ENCODE measurements around the gene CEP152.
"Not testable (repeated sequence)": the region's sequence is repeated elsewhere in the genome, so short reads cannot be mapped to it uniquely, and the experiment has no call there.

CEP152 gene

DNA sequence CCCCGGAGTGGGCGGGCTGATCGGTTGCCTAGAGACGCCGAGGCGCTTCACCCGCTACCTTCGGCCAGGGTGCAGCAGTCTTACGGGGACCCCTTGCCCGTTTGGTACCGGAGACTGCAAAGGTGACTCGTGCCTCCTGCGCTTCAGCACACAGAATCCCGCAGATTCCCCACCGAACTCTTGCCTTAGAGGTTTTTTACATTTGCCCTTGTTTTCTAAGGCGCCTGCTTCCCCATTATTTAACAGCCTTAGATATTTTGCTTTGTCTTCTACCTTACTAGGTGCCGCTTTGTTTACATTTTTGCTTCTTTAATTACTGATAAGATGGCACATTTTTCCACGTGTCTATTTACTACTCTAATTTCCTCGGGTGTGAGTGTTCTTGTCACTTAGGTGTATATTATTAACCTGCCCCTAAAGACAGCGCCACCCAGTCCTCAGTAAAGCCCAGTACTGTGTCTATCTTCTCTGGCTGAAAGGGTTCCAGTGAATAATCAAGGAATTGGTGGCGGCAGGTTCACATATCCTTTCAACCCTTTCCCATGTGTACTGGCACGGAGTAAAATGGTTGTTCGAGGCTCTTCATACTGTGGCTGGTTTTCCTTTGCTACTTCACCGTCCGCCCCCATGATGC lies 573 bp upstream of the CEP152 start:
- peak; percentile 43 for DNase-seq (ENCODE audit: low spot score)

DNA sequence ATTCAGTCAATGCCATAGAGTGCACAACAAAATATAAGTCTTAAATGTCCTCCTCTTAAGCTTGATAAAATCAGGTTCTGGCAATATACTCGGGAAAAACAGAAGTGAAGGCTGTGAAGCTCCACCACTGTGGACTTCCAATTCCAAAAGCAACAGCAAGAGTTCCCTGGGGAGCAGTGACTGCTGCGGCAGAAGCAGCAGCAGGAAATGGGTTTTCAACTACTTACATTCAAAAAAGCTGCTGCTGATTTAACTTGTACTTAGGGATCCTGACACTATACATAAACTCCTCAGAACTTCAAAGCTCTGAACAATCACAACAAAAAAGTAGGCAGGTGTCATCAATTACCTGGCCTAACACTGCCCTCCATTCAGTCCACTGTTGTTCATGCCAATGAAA lies 4.7 kb downstream of the CEP152 start:
- no peak for DNase-seq (ENCODE audit: low spot score)

DNA sequence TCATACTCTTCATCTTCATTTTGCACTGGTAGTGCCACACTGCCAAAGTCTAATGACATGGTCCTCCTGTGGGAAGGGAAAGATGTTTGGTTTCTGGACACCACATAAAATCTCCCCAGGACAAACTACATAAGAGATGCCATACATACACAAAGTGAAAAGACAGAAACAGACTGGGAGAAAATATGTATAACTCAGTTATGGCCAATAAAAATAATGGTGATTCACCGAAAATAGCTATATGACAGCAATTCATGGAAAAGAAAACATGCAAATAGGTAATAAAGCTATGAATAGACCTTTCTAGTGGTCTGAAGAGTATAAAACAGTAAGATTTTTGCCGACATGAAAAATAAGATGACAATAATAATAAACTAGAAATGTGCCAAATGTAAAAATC lies 5.3 kb downstream of the CEP152 start:
- DNase-seq (ENCODE audit: low spot score) = no peak

DNA sequence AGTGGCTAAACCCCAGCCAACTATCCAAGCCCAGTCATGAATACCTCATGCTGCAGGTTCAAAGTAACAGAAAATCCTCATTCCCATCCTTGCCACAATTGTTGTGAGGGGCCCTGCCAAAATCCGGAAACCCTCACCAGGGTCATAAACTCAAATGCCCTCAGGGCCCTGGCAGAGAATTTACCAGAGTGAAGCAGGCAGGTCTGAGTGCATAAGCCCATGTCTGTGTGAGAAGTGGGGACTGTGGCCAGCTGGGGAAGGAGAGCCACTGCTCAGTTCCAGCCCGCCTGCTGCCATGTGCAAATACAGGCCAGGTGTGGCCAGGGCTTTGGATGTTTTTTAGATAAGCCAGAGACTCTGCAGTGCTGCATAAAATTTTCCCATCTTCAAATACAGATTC lies 7.0 kb downstream of the CEP152 start:
- DNase-seq (ENCODE audit: low spot score) = no peak

- peak; percentile 95 for DNase-seq (ENCODE audit: low spot score)
Observed at GRCh38 chr15:48802867-48803266, 8.0 kb downstream of the CEP152 start.

- no peak for DNase-seq (ENCODE audit: low spot score)
Observed at GRCh38 chr15:48802257-48802656, 8.6 kb downstream of the CEP152 start.

- peak; percentile 28 for DNase-seq (ENCODE audit: low spot score)
Observed at GRCh38 chr15:48800811-48801455, 9.9 kb downstream of the CEP152 start.

DNA sequence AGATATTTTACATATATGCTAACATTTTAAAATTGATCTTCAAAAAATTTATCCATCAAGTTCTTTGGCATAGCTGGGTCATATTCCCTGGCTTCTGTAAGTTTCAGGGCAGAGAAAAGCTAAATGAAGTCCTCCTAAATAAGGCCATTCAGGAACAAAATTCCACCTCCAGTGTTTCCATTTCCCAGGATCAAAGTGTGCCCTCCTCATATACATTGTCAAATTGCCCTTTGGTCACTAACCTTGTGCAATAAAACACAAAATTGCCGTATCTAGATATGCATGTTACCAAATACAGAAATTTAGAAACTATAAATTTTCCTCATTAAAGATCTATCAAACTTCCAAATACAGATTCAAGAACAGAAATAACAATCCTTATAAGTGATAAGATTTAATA lies 10.6 kb downstream of the CEP152 start:
- no peak for DNase-seq (ENCODE audit: low spot score)

DNA sequence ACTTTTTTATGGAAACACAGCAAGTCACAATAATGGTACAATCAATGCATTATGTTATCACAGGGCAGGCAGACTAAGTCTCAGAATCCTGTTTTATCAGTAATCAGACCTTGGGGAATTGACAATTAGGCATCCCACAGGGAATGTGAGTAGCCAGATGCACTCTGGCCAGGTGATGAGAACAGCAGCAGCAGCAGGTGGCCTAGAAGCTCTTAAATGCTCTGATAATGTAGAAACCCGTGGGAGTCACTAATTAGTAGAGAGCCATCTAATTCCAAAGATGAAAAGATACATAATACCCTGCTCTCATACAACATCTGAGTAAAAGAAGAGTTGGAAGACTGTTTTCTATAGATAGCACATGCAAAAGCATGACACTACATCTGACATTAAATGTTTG lies 12.6 kb downstream of the CEP152 start:
- DNase-seq (ENCODE audit: low spot score) = no peak

GRCh38 chr15:48796930-48797329 lies 13.9 kb downstream of the CEP152 start:
- peak; percentile 93 for DNase-seq (ENCODE audit: low spot score)

GRCh38 chr15:48796521-48796920 lies 14.3 kb downstream of the CEP152 start:
- DNase-seq (ENCODE audit: low spot score) = no peak

GRCh38 chr15:48795901-48796300 lies 15.0 kb downstream of the CEP152 start:
- DNase-seq (ENCODE audit: low spot score) = peak; percentile 31

GRCh38 chr15:48794697-48795134 lies 16.2 kb downstream of the CEP152 start:
- peak; percentile 79 for DNase-seq (ENCODE audit: low spot score)

DNA sequence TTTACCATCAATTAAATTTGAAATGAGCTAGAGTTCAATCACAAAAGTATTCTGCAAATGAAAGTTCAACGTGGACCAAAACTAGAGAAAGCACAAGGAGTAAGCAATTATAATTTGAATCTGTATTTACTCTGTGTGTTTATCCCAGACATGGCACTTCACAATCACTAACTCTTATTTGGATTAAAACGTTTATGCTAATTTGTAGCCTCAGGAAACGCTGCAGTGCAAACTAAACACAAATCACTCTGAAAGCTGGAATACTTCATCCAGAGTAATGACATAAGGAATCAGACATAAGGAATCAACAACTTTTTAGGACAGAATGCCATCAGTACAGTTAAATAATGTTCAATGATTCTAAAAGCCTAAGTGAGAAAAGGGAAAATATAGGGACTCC lies 18.5 kb downstream of the CEP152 start:
- DNase-seq (ENCODE audit: low spot score) = no peak

DNA sequence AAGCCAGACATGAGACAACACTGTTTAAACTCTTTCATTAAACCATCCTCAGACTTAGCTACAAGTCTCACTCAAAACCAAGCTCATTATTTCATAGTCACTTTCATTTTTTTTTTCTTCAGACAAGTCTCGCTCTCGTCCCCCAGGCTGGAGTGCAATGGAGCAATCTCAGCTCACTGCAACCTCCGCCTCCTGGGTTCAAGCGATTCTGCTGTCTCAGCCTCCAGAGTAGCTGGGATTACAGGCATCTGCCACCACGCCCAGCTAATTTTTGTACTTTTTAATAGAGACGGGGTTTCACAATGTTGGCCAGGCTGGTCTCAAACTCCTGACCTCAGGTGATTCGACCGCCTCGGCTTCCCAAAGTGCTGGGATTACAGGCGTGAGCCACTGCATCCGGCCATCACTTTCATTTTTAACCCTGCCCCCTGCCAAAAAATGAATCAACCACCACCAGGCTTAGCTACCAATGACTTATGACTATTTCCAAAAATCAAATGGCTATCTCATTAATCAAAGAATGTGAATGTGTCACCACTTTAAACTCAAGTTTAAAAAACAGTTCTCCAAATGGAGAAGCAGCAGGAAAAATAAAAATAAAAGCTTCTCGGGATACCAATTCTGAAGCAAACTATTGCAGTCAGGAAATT lies 20.3 kb downstream of the CEP152 start:
- not testable (repeated sequence) for DNase-seq (ENCODE audit: low spot score)

- no peak for DNase-seq (ENCODE audit: low spot score)
Observed at GRCh38 chr15:48785712-48786111, 25.2 kb downstream of the CEP152 start.

- DNase-seq (ENCODE audit: low spot score) = no peak
Observed at GRCh38 chr15:48785195-48785594, 25.7 kb downstream of the CEP152 start.

- DNase-seq (ENCODE audit: low spot score) = no peak
Observed at GRCh38 chr15:48784756-48785155, 26.1 kb downstream of the CEP152 start.

GRCh38 chr15:48782911-48783310 lies 28.0 kb downstream of the CEP152 start:
- DNase-seq (ENCODE audit: low spot score) = no peak

GRCh38 chr15:48781481-48782081 lies 29.3 kb downstream of the CEP152 start:
- no peak for DNase-seq (ENCODE audit: low spot score)

DNA sequence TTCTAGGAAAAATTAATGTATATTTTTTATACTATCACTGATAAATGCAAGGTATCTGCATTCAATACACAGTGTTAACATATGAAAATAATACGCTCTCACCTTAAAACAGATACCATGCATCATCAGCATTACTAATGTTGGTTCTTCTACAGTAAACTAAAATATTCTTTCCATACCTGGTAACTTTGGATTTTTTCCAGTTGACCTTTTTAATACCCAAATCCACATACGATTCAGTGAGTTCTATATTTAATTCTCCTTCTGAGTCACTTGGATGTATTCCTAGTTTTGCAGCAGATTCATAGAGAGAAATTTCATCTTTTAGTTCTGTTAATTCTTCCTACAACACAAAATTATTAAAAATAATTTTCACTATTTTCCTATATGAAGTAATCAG lies 29.9 kb downstream of the CEP152 start:
- no peak for DNase-seq (ENCODE audit: low spot score)

DNA sequence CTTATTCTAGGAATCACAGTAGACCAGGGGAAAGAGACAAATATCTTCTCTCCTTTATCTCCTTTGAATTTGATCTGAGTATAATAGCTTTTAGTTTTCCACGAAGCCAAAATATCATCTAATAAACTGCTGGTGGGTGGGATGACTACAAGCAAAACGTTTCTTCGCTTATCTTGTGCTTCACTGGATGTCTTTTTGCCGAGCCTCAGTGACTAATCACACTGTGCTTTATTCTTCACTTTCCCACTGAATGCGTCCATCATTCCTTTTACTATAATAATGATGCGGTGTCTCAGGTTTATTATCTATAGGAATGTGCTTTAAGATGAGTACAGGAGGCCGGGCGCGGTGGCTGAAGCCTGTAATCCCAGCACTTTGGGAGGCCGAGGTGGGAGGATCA lies 32.5 kb downstream of the CEP152 start:
- DNase-seq (ENCODE audit: low spot score) = no peak

Data from kidney tubule cell (primary cell).